Panc1 (cell line): ENCODE measurements around the gene OVAAL. TPM values are rescaled to one million over a fixed set of nuclear protein-coding genes. Genes with fewer than 3 reads are reported as not detected.

ENCODE experiments used
- ATAC-seq: fragments of 200-7000 bp; cut with Tn5 transposase; 2 replicates; pipeline ENCODE4 v1.9.1; 2020; ENCODE audit warnings: mild to moderate bottlenecking, moderate library complexity
- BruUV-seq: library from RNA; stranded (reverse); fragments of 400-500 nt; replicated peaks from 2 replicates; lab custom pipeline; 2021; lab: Mats Ljungman, UMichigan
- CTCF ChIA-PET: fragments of 300-600 bp; sonication (Branson Sonifier 250); formaldehyde crosslinking; loops from one replicate; lab custom pipeline; 2022; ENCODE audit warnings: antibody characterized with exemption; lab: Charles Lee
- POLR2A ChIA-PET: fragments of 300-600 bp; sonication (Branson Sonifier 250); formaldehyde crosslinking; loops from one replicate; lab custom pipeline; 2022; ENCODE audit warnings: antibody characterized with exemption; lab: Charles Lee
- DNase-seq: peaks from one replicate; pipeline ENCODE4 v3.0.0-alpha.2; 2010; ENCODE audit warnings: low read depth, low spot score
- H3K27ac ChIP-seq: 2 replicates; pipeline ENCODE4 v1.5.1; 2011; ENCODE audit warnings: mild to moderate bottlenecking, low read length, inconsistent platforms
- H3K27me3 ChIP-seq: fragments of 200-500 bp; sonication (Bioruptor generic); 2 replicates; pipeline ENCODE4 v1.6.0; 2014; ENCODE audit warnings: low read length, inconsistent platforms; ENCODE audit not compliant: control insufficient read depth, insufficient read depth
- H3K36me3 ChIP-seq: fragments of 200-500 bp; sonication (Bioruptor generic); 2 replicates; pipeline ENCODE4 v1.5.1; 2014; ENCODE audit warnings: inconsistent platforms, mild to moderate bottlenecking, low read length, moderate library complexity; ENCODE audit not compliant: control insufficient read depth, insufficient read depth
- H3K4me1 ChIP-seq: 2 replicates; pipeline ENCODE4 v1.5.1; 2011; ENCODE audit warnings: inconsistent platforms, mild to moderate bottlenecking, low read length, moderate library complexity; ENCODE audit not compliant: control insufficient read depth, insufficient read depth
- H3K4me3 ChIP-seq, 2 experiments: 2 replicates each; pipeline ENCODE4 v1.5.1; 2011 to 2012; ENCODE audit warnings: low read depth in 2 of 2, low read length in 2 of 2, mild to moderate bottlenecking in 2 of 2, inconsistent platforms in 1 of 2, moderate library complexity in 1 of 2
- H3K9me3 ChIP-seq: fragments of 200-500 bp; sonication (Bioruptor generic); 2 replicates; pipeline ENCODE4 v1.5.1; 2014; ENCODE audit warnings: low read depth, mild to moderate bottlenecking, inconsistent platforms, low read length, moderate library complexity; ENCODE audit not compliant: control insufficient read depth, insufficient read depth
- CTCF ChIP-seq: fragments of 450-650 bp; IDR thresholded peaks from 2 replicates; pipeline ENCODE4 v1.5.1; 2017; ENCODE audit warnings: mild to moderate bottlenecking
- POLR2AphosphoS5 ChIP-seq: IDR thresholded peaks from 2 replicates; pipeline ENCODE4 v1.6.1; 2012; ENCODE audit warnings: mild to moderate bottlenecking, low read depth, low read length, moderate library complexity
- REST ChIP-seq, 2 experiments: IDR thresholded peaks; 2 replicates each; pipeline ENCODE4 v1.6.1; 2011 to 2012; ENCODE audit warnings: low read depth in 2 of 2, control low read depth in 1 of 2, low read length in 1 of 2, mild to moderate bottlenecking in 1 of 2, moderate library complexity in 1 of 2; ENCODE audit not compliant: insufficient read depth in 1 of 2
- SIN3A ChIP-seq: IDR thresholded peaks from 2 replicates; pipeline ENCODE4 v1.6.1; 2012; ENCODE audit warnings: low read depth, mild to moderate bottlenecking, low read length, moderate library complexity, borderline replicate concordance; ENCODE audit not compliant: insufficient read depth
- TCF7L2 ChIP-seq: IDR thresholded peaks from 2 replicates; pipeline ENCODE4 v1.6.1; 2011; ENCODE audit warnings: mild to moderate bottlenecking, low read depth, low read length, inconsistent platforms
- in situ Hi-C: cut with HindIII; loops from 2 replicates; pipeline ENCODE4 v1.10.0; 2016; ENCODE audit warnings: low sequenced_read_pairs, low pct_unique_long_range_greater_than_20kb
- intact Hi-C: fragments of 100-400 bp; cut with micrococcal nuclease; formaldehyde crosslinking; loops from one replicate; pipeline ENCODE4 v1.10.0; 2022; ENCODE audit not compliant: unreplicated experiment
- total RNA-seq: library from RNA; stranded (reverse); gene quantifications from one replicate; pipeline ENCODE4 v1.2.1, GENCODE V29; 2021; ENCODE audit not compliant: unreplicated experiment

OVAAL gene
- total RNA-seq, 1 experiment from 2014 or later, result not detected

GRCh38 chr1:180579961-180580611 is 21.3 kb downstream of the OVAAL start:
- intact Hi-C loops (no loop called here), in situ Hi-C loops (no loop called here)
- Histone ChIP-seq H3K4me3 (no peak overlapping the region), H3K9me3 (no peaks in the 10 kb centered on the region), H3K4me1 (no peaks in the 10 kb centered on the region), H3K27ac (no peak overlapping the region), H3K36me3 (no peaks in the 10 kb centered on the region), H3K27me3 (no peaks in the 10 kb centered on the region)
- no peak for ATAC-seq
- CTCF ChIA-PET, result no interaction called here
- POLR2A ChIA-PET, result no interaction called here
- DNase-seq, result no peak
- TF ChIP-seq CTCF (no peak), TCF7L2 (no peak), SIN3A (no peak), POLR2AphosphoS5 (no peak), REST (IDR thresholded peaks at IDR 0.05; ENCODE audit: insufficient read depth in 1 of 2, low read depth in 2 of 2, low read length in 1 of 2) (no peak)
- BruUV-seq, result no TSS peak

GRCh38 chr1:180581635-180582039 is 22.9 kb downstream of the OVAAL start:
- Histone ChIP-seq H3K4me3 (no peak overlapping the region), H3K4me1 (no peaks in the 10 kb centered on the region), H3K27ac (no peak overlapping the region), H3K36me3 (no peaks in the 10 kb centered on the region), H3K27me3 (no peaks in the 10 kb centered on the region; the same call in 1 of the 2 replicates), H3K9me3 (no peaks in the 10 kb centered on the region)
- ChIA-PET POLR2A (no interaction called here), CTCF (no interaction called here)
- no peak for ATAC-seq
- DNase-seq, result no peak
- no peak for TF ChIP-seq TCF7L2
- no peak for TF ChIP-seq REST (IDR thresholded peaks at IDR 0.05; ENCODE audit: insufficient read depth in 1 of 2, low read depth in 2 of 2, low read length in 1 of 2)
- TF ChIP-seq POLR2AphosphoS5, result no peak
- TF ChIP-seq SIN3A, result no peak
- TF ChIP-seq CTCF, result no peak
- intact Hi-C loops, result no loop called here
- no TSS peak for BruUV-seq
- in situ Hi-C loops, result no loop called here
